HepG2 (cell line): ENCODE data around the gene ZC2HC1B. TPM values are rescaled to one million over a fixed set of nuclear protein-coding genes. Genes with fewer than 3 reads are reported as not detected.

Experiments used
- BRD4 ChIP-seq: sonication (generic); formaldehyde crosslinking; IDR thresholded peaks from 2 replicates; pipeline ENCODE4 v1.4.0; 2020; ENCODE audit warnings: missing genetic modification reagents
- CENPBD1 ChIP-seq: sonication (generic); formaldehyde crosslinking; IDR thresholded peaks from 2 replicates; pipeline ENCODE4 v1.8.0; 2022; ENCODE audit warnings: missing genetic modification reagents, low read depth, mild to moderate bottlenecking, borderline replicate concordance
- DMTF1 ChIP-seq: sonication (generic); formaldehyde crosslinking; IDR thresholded peaks from 2 replicates; pipeline ENCODE4 v1.4.0; 2020; ENCODE audit warnings: mild to moderate bottlenecking, missing genetic modification reagents
- FOXJ3 ChIP-seq: sonication (generic); formaldehyde crosslinking; IDR thresholded peaks from 2 replicates; pipeline ENCODE4 v1.4.0; 2020; ENCODE audit warnings: missing genetic modification reagents, mild to moderate bottlenecking, borderline replicate concordance
- HMG20B ChIP-seq: conservative IDR thresholded peaks from 2 replicates; pipeline ENCODE4 v1.6.1; 2016; ENCODE audit warnings: missing genetic modification reagents, missing compliant biosample characterization
- HOXD1 ChIP-seq: sonication (generic); formaldehyde crosslinking; IDR thresholded peaks from 2 replicates; pipeline ENCODE4 v1.5.0; 2020; ENCODE audit warnings: missing genetic modification reagents
- KLF12 ChIP-seq: sonication (generic); formaldehyde crosslinking; IDR thresholded peaks from 2 replicates; pipeline ENCODE4 v1.4.0; 2020; ENCODE audit warnings: missing genetic modification reagents, borderline replicate concordance
- MED13 ChIP-seq: sonication (generic); formaldehyde crosslinking; IDR thresholded peaks from 2 replicates; pipeline ENCODE4 v1.5.0; 2020; ENCODE audit warnings: missing genetic modification reagents
- MIER3 ChIP-seq: IDR thresholded peaks from 2 replicates; pipeline ENCODE4 v1.6.1; 2016; ENCODE audit warnings: missing compliant biosample characterization, borderline replicate concordance
- MYNN ChIP-seq: sonication (generic); formaldehyde crosslinking; IDR thresholded peaks from 2 replicates; pipeline ENCODE4 v1.4.0; 2020; ENCODE audit warnings: mild to moderate bottlenecking, low read depth, missing genetic modification reagents
- NFAT5 ChIP-seq: sonication (generic); formaldehyde crosslinking; IDR thresholded peaks from 2 replicates; pipeline ENCODE4 v1.4.0; 2020; ENCODE audit warnings: missing genetic modification reagents
- SAFB2 ChIP-seq: sonication (generic); formaldehyde crosslinking; IDR thresholded peaks from 2 replicates; pipeline ENCODE4 v1.5.1; 2020; ENCODE audit warnings: missing genetic modification reagents, low read depth, mild to moderate bottlenecking, borderline replicate concordance
- TFDP1 ChIP-seq: IDR thresholded peaks from 2 replicates; pipeline ENCODE4 v1.6.1; 2016; ENCODE audit warnings: missing compliant biosample characterization, missing genetic modification reagents, borderline replicate concordance
- ZBTB2 ChIP-seq: sonication (generic); formaldehyde crosslinking; IDR thresholded peaks from 2 replicates; pipeline ENCODE4 v1.8.0; 2022; ENCODE audit warnings: low read depth, missing genetic modification reagents
- ZNF274 ChIP-seq: sonication (generic); formaldehyde crosslinking; IDR thresholded peaks from 2 replicates; pipeline ENCODE4 v1.5.1; 2020; ENCODE audit warnings: mild to moderate bottlenecking, missing genetic modification reagents
- ZNF451 ChIP-seq: sonication (generic); formaldehyde crosslinking; IDR thresholded peaks from 2 replicates; pipeline ENCODE4 v1.5.0; 2020; ENCODE audit warnings: mild to moderate bottlenecking, missing genetic modification reagents
- ZNF660 ChIP-seq: sonication (generic); formaldehyde crosslinking; IDR thresholded peaks from 2 replicates; pipeline ENCODE4 v1.5.1; 2020; ENCODE audit warnings: mild to moderate bottlenecking, low read depth, missing genetic modification reagents, borderline replicate concordance
- polyA plus RNA-seq, 8 experiments: library from polyadenylated mRNA; depleted of rRNA in 3 of 8; stranded (reverse) in 7 of 8; unstranded in 1 of 8; fragments of >200 nt; fragmentation: Illumina TruSeq in 4 of 8; extraction: Trizol in 4 of 8; gene quantifications; 2 replicates each; pipeline versions ENCODE4 v1.2.1 to v1.2.3, GENCODE V29; 2011 to 2016; ENCODE audit warnings: low read depth in 4 of 8, missing spikeins in 1 of 8, mixed read lengths in 1 of 8; ENCODE audit not compliant: insufficient read depth in 1 of 8
- total RNA-seq, 5 experiments: library from RNA; depleted of rRNA; stranded (reverse); fragments of >200 nt; fragmentation: Illumina TruSeq; extraction: Trizol; gene quantifications; 2 replicates each; pipeline ENCODE4 v1.2.3, GENCODE V29; 2016; ENCODE audit warnings: low read depth in 1 of 5

Gene ZC2HC1B
- total and polyA plus RNA-seq, 2 of the 13 experiments (the other 11 are each of a cell fraction or from before 2014, with no cell fraction given), result not detected

GRCh38 chr6:143842902-143843676, 21.2 kb upstream of the ZC2HC1B start, which contains the start of gene LTV1 (continued):
- peak; percentile 99 for TF ChIP-seq MIER3 (CRISPR knock-in tag)
- TF ChIP-seq HOXD1, result peak; percentile 95; the same call in 1 of the 2 replicates
- peak; percentile 99 for TF ChIP-seq ZNF274
- TF ChIP-seq ZBTB2 (CRISPR knock-in tag), result peak; percentile 82
- peak; percentile 97 for TF ChIP-seq SAFB2 (CRISPR knock-in tag)
- peak; percentile 99 for TF ChIP-seq BRD4 (CRISPR knock-in tag)
- TF ChIP-seq KLF12 (CRISPR knock-in tag), result peak; percentile 84
- TF ChIP-seq HMG20B (CRISPR knock-in tag), result peak; percentile 76
- TF ChIP-seq TFDP1, result peak; percentile 93
- TF ChIP-seq MED13 (CRISPR knock-in tag), result peak; percentile 97
- TF ChIP-seq ZNF660 (CRISPR knock-in tag), result peak; percentile 90
- peak; percentile 93 for TF ChIP-seq MYNN (CRISPR knock-in tag)
- no peak; the same call in 1 of the 2 replicates for TF ChIP-seq CENPBD1 (CRISPR knock-in tag)
- peak; percentile 99 for TF ChIP-seq NFAT5
- TF ChIP-seq ZNF451, result peak; percentile 99
- TF ChIP-seq FOXJ3 (CRISPR knock-in tag), result peak; percentile 86
- peak; percentile 94; the same call in 1 of the 2 replicates for TF ChIP-seq DMTF1
